Measurements from ENCODE around the gene DMD.

DMD gene

DNA sequence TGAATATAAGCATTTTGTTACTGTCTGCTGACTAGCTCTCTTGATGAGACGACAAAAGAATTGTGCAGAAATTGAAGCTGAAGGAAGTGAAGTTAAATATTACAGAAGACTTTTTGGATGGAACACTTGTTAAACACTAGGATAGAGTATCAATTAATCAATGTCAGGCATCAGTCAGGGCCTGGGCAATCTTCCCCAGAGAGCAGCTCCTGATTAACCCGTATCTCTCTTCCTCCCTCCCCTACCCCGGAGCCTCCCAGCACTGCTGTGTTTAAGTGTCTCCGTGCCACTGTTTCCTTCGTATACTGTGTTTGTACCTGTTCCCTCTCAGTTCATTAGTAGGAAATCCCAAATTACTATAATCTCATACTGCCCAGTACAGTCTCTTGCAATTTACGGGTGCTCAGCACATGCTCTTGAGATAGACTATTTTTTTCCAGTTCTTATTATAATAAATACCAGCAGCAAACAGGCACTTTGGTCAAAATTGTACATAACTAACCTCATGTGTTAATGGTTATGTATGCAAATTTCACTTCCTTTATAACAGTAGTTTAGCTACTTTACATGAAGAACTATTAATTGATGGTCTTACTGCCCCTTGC lies 1373.8 kb downstream of the DMD start:
- no peak overlapping the region for H3K23ac ChIP-seq (ENCODE audit: low read length)
- no peak overlapping the region for H4K91ac ChIP-seq (ENCODE audit: low read depth, low read length)
- no peak overlapping the region for H3K14ac ChIP-seq (ENCODE audit: low read length)
- no peak overlapping the region for H3K18ac ChIP-seq (ENCODE audit: low read length)
- H3K9me3 ChIP-seq (ENCODE audit: insufficient read depth, low read depth, low read length) = no peaks in the 10 kb centered on the region
- no peak overlapping the region for H3K4me3 ChIP-seq (ENCODE audit: low read depth, low read length)
- H2BK12ac ChIP-seq (ENCODE audit: low read length) = no peak overlapping the region
- H2AK5ac ChIP-seq (ENCODE audit: low read length) = no peak overlapping the region
- no peaks in the 10 kb centered on the region for H3K27me3 ChIP-seq (ENCODE audit: insufficient read depth, low read length)
- no peak overlapping the region for H2BK120ac ChIP-seq (ENCODE audit: insufficient read depth, low read length, poor library complexity)
- no peak overlapping the region for H3K27ac ChIP-seq (ENCODE audit: low read depth, low read length)
- no peaks in the 10 kb centered on the region for H3K79me1 ChIP-seq (ENCODE audit: low read length)
- no peak overlapping the region for H2BK5ac ChIP-seq (ENCODE audit: low read depth, low read length, poor library complexity)
- H3K4me1 ChIP-seq (ENCODE audit: control insufficient read depth in 1 of 2, insufficient read depth in 2 of 2, low read length in 2 of 2) = no peaks in the 10 kb centered on the region
- H3K36me3 ChIP-seq (ENCODE audit: control insufficient read depth in 1 of 2, insufficient read depth in 2 of 2, low read length in 2 of 2) = no peaks in the 10 kb centered on the region
- no CpG with 5 or more reads among the region's 6 CpGs for WGBS (ENCODE audit: extremely low coverage, insufficient coverage, insufficient read length)
- no peak overlapping the region for H3K4ac ChIP-seq (ENCODE audit: low read depth, low read length)
- H4K8ac ChIP-seq (ENCODE audit: low read depth, low read length) = no peak overlapping the region
- H2AFZ ChIP-seq (ENCODE audit: insufficient read depth, low read length, poor library complexity) = no peak overlapping the region
- no peak overlapping the region for H3K4me2 ChIP-seq (ENCODE audit: low read length)
- no peak overlapping the region for H4K12ac ChIP-seq (ENCODE audit: low read depth, low read length)
- no peaks in the 10 kb centered on the region for H3K79me2 ChIP-seq (ENCODE audit: control insufficient read depth, insufficient read depth, low read length, poor library complexity)
- H3K9ac ChIP-seq (ENCODE audit: low read length) = no peak overlapping the region
- no peak for DNase-seq

DNA sequence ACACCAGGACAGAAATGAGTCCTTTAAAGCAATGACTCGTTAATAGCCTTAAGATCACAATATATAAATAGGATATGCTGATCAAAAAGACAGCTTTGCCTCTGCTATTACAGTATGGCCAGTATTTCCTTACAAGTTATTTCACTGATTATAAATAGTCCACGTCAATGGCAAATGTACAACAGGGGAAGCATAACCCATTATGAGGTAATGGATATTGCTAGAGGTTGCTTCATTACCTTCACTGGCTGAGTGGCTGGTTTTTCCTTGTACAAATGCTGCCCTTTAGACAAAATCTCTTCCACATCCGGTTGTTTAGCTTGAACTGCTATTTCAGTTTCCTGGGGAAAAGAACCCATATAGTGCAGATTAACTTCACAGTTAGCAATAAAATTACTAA lies 1374.9 kb downstream of the DMD start:
- Histone ChIP-seq H3K9ac (ENCODE audit: low read length) (no peak overlapping the region), H3K9me3 (ENCODE audit: insufficient read depth, low read depth, low read length) (no peaks in the 10 kb centered on the region), H2BK5ac (ENCODE audit: low read depth, low read length, poor library complexity) (no peak overlapping the region), H3K23ac (ENCODE audit: low read length) (no peak overlapping the region), H3K79me1 (ENCODE audit: low read length) (no peaks in the 10 kb centered on the region), H2AFZ (ENCODE audit: insufficient read depth, low read length, poor library complexity) (no peak overlapping the region), H3K79me2 (ENCODE audit: control insufficient read depth, insufficient read depth, low read length, poor library complexity) (no peaks in the 10 kb centered on the region), H4K8ac (ENCODE audit: low read depth, low read length) (no peak overlapping the region), H3K27ac (ENCODE audit: low read depth, low read length) (no peak overlapping the region), H4K91ac (ENCODE audit: low read depth, low read length) (no peak overlapping the region), H3K18ac (ENCODE audit: low read length) (no peak overlapping the region), H3K36me3 (ENCODE audit: control insufficient read depth in 1 of 2, insufficient read depth in 2 of 2, low read length in 2 of 2) (no peaks in the 10 kb centered on the region), H2BK120ac (ENCODE audit: insufficient read depth, low read length, poor library complexity) (no peak overlapping the region), H3K14ac (ENCODE audit: low read length) (no peak overlapping the region), H3K27me3 (ENCODE audit: insufficient read depth, low read length) (no peaks in the 10 kb centered on the region), H3K4me3 (ENCODE audit: low read depth, low read length) (no peak overlapping the region), H2BK12ac (ENCODE audit: low read length) (no peak overlapping the region), H3K4me2 (ENCODE audit: low read length) (no peak overlapping the region), H3K4me1 (ENCODE audit: control insufficient read depth in 1 of 2, insufficient read depth in 2 of 2, low read length in 2 of 2) (no peaks in the 10 kb centered on the region), H3K4ac (ENCODE audit: low read depth, low read length) (no peak overlapping the region), H4K12ac (ENCODE audit: low read depth, low read length) (no peak overlapping the region), H2AK5ac (ENCODE audit: low read length) (no peak overlapping the region)
- no peak for DNase-seq
- WGBS (ENCODE audit: extremely low coverage, insufficient coverage, insufficient read length) = no CpG with 5 or more reads among the region's 3 CpGs

DNA sequence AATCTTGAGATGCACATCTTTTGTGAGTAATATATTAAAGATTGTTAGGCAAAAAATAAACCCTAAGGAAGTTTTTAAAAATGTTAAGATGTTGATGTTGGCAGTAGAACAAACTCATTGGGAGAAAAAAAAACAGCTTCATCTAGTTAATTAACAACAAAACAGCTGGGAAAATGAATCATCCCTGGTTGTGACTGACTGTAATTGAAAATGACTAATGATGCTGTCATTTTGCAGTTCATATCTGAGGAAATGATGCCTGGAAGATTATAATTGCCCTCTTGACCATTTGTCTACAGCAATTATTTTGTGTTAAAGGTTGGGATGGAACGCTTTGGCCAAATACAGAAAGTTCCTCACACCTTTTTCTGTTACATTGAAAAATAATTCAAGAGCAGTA lies 1379.1 kb downstream of the DMD start:
- DNase-seq = peak in 1 of 2 donors; percentile 22
- no peak overlapping the region for H3K27ac ChIP-seq (ENCODE audit: low read depth, low read length)
- WGBS (ENCODE audit: extremely low coverage, insufficient coverage, insufficient read length) = no CpG with 5 or more reads among the region's 1 CpG

DNA sequence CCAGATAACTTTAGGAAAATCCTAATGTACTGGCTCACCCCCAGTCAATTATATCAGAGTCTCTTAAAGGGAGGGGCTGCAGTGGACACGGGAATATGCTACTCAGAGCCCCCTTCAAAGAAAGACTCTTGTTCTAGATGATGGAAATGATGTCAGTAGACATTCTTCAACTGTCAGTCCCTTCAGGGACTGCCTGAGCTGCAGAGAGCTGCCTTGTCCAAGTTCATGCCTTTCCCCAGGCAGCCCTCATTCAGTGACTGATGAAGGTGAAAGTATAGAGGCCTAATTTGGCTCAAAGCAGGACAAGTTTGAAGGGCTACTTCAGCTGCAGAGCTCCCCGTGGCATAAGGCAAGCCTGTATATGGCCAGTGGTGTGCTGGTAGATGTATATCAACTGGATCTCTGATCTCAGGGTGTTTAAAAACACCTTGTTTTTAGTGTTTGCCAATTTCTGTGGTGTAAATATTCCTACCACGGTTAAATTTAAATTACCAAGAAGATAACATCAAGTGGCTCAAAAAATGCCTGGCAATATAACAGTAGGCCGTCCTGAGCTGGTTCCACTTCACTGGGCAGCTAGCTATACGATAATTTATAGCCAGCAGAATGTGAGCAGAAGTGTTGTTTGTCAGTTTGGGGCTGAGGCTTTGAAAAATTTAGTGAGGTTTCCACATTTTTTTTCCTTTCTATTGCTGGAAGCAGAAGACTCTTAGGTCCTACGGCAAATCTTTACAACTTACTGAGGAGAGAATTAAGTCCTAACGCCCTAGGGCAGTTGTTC lies 1390.7 kb downstream of the DMD start:
- no CpG with 5 or more reads among the region's 7 CpGs for WGBS (ENCODE audit: extremely low coverage, insufficient coverage, insufficient read length)
- H2BK12ac ChIP-seq (ENCODE audit: low read length) = no peak overlapping the region
- H4K8ac ChIP-seq (ENCODE audit: low read depth, low read length) = no peak overlapping the region
- no peak overlapping the region for H3K14ac ChIP-seq (ENCODE audit: low read length)
- no peaks in the 10 kb centered on the region for H3K27me3 ChIP-seq (ENCODE audit: insufficient read depth, low read length)
- no peak overlapping the region for H3K9ac ChIP-seq (ENCODE audit: low read length)
- no peaks in the 10 kb centered on the region for H3K9me3 ChIP-seq (ENCODE audit: insufficient read depth, low read depth, low read length)
- no peaks in the 10 kb centered on the region for H3K79me1 ChIP-seq (ENCODE audit: low read length)
- no peak overlapping the region for H4K91ac ChIP-seq (ENCODE audit: low read depth, low read length)
- H3K4me1 ChIP-seq (ENCODE audit: control insufficient read depth in 1 of 2, insufficient read depth in 2 of 2, low read length in 2 of 2) = no peaks in the 10 kb centered on the region
- peak in 1 of 2 donors; percentile 1 for DNase-seq
- no peak overlapping the region for H3K27ac ChIP-seq (ENCODE audit: low read depth, low read length)
- no peak overlapping the region for H2BK120ac ChIP-seq (ENCODE audit: insufficient read depth, low read length, poor library complexity)
- no peak overlapping the region for H2AFZ ChIP-seq (ENCODE audit: insufficient read depth, low read length, poor library complexity)
- H3K36me3 ChIP-seq (ENCODE audit: control insufficient read depth in 1 of 2, insufficient read depth in 2 of 2, low read length in 2 of 2) = no peaks in the 10 kb centered on the region
- H3K4me2 ChIP-seq (ENCODE audit: low read length) = no peak overlapping the region
- H2AK5ac ChIP-seq (ENCODE audit: low read length) = no peak overlapping the region
- H3K4me3 ChIP-seq (ENCODE audit: low read depth, low read length) = no peak overlapping the region
- no peak overlapping the region for H3K23ac ChIP-seq (ENCODE audit: low read length)
- H3K4ac ChIP-seq (ENCODE audit: low read depth, low read length) = no peak overlapping the region
- no peak overlapping the region for H4K12ac ChIP-seq (ENCODE audit: low read depth, low read length)
- H3K18ac ChIP-seq (ENCODE audit: low read length) = no peak overlapping the region
- no peaks in the 10 kb centered on the region for H3K79me2 ChIP-seq (ENCODE audit: control insufficient read depth, insufficient read depth, low read length, poor library complexity)
- no peak overlapping the region for H2BK5ac ChIP-seq (ENCODE audit: low read depth, low read length, poor library complexity)

More for the DNA sequence above, 1379.1 kb downstream of the DMD start:
- Histone ChIP-seq H2BK5ac (ENCODE audit: low read depth, low read length, poor library complexity) (no peak overlapping the region), H4K91ac (ENCODE audit: low read depth, low read length) (no peak overlapping the region), H2AFZ (ENCODE audit: insufficient read depth, low read length, poor library complexity) (no peak overlapping the region), H4K12ac (ENCODE audit: low read depth, low read length) (no peak overlapping the region), H4K8ac (ENCODE audit: low read depth, low read length) (no peak overlapping the region), H3K36me3 (ENCODE audit: control insufficient read depth in 1 of 2, insufficient read depth in 2 of 2, low read length in 2 of 2) (no peaks in the 10 kb centered on the region), H3K14ac (ENCODE audit: low read length) (no peak overlapping the region), H3K18ac (ENCODE audit: low read length) (no peak overlapping the region), H3K4me3 (ENCODE audit: low read depth, low read length) (no peak overlapping the region), H3K4ac (ENCODE audit: low read depth, low read length) (no peak overlapping the region), H3K4me2 (ENCODE audit: low read length) (no peak overlapping the region), H3K79me1 (ENCODE audit: low read length) (no peaks in the 10 kb centered on the region), H3K9ac (ENCODE audit: low read length) (no peak overlapping the region), H3K9me3 (ENCODE audit: insufficient read depth, low read depth, low read length) (no peaks in the 10 kb centered on the region), H3K4me1 (ENCODE audit: control insufficient read depth in 1 of 2, insufficient read depth in 2 of 2, low read length in 2 of 2) (no peaks in the 10 kb centered on the region), H2BK12ac (ENCODE audit: low read length) (no peak overlapping the region), H3K23ac (ENCODE audit: low read length) (no peak overlapping the region), H2BK120ac (ENCODE audit: insufficient read depth, low read length, poor library complexity) (no peak overlapping the region), H3K79me2 (ENCODE audit: control insufficient read depth, insufficient read depth, low read length, poor library complexity) (no peaks in the 10 kb centered on the region), H2AK5ac (ENCODE audit: low read length) (no peak overlapping the region), H3K27me3 (ENCODE audit: insufficient read depth, low read length) (no peaks in the 10 kb centered on the region)

All from trophoblast cell (in vitro differentiated cells and primary cell).